Measurements from ENCODE around the gene CCDC34. TPM values are rescaled to one million over a fixed set of nuclear protein-coding genes. Genes with fewer than 3 reads are reported as not detected.

The CCDC34 gene
- total RNA-seq, 4 donors from 2014 or later, result 0.24 to 1.3 (median 0.64) TPM

- Histone ChIP-seq H3K27me3 (no peaks in the 10 kb centered on the region), H3K4me1 (peaks cover 23 to 33% of the 10 kb centered on the region in 2 donors), H3K9me3 (no peaks in the 10 kb centered on the region), H3K36me3 (no peaks in the 10 kb centered on the region), H3K27ac (no peak overlapping the region), H3K4me3 (no peak overlapping the region)
- intact Hi-C loops (cut with DNase I; ENCODE audit: low total_unique reads) (loop anchor here (5.0 kb wide), 1 partner anchor 87 kb away; no protein-coding TSS in a partner anchor), in situ Hi-C loops (cut with MboI; ENCODE audit: low sequenced_read_pairs in 4 of 4) (no loop called here)
- peak in 1 of 2 donors; percentile 65 for ATAC-seq
- no peak for DNase-seq
- TF ChIP-seq POLR2A (IDR thresholded peaks at IDR 0.05) (no peak), CTCF (IDR thresholded peaks at IDR 0.05 in 4 of 5, conservative IDR thresholded peaks at IDR 0.05 in 1 of 5) (no peak)
Observed at GRCh38 chr11:27395556-27396258, 32.7 kb upstream of the CCDC34 start.

DNA sequence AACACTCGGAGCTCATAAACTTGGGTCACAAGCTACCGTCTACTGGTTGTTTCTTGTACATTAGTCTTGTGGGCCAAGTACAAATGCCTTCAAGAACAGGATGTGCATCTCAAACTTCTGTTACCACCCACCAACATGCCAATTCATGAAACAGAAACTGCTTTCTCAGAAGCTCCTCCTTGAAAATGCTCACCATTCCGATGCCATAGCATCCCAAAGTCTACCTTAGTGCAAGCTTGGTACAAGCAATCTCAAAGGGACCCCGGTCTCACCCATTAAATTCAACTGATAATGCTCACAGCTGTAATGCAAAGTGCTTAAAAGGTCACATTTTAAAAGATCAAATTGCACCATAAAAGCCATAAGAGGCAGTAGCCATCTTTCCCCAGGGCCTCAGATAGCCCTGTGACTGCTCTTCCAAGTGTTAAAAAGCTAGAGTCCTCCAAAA, 31.8 kb upstream of the CCDC34 start:
- Histone ChIP-seq H3K27me3 (no peaks in the 10 kb centered on the region), H3K4me3 (no peak overlapping the region), H3K4me1 (peaks cover 23 to 33% of the 10 kb centered on the region in 2 donors), H3K36me3 (no peaks in the 10 kb centered on the region), H3K27ac (no peak overlapping the region), H3K9me3 (no peaks in the 10 kb centered on the region)
- ATAC-seq (peak in 1 of 2 donors; percentile 35), DNase-seq (no peak)
- TF ChIP-seq POLR2A (IDR thresholded peaks at IDR 0.05) (no peak), CTCF (IDR thresholded peaks at IDR 0.05 in 4 of 5, conservative IDR thresholded peaks at IDR 0.05 in 1 of 5) (no peak)
- in situ Hi-C loops (cut with MboI; ENCODE audit: low sequenced_read_pairs in 4 of 4), result no loop called here
- intact Hi-C loops (cut with DNase I; ENCODE audit: low total_unique reads), result loop anchor here (5.0 kb wide), 1 partner anchor 87 kb away; no protein-coding TSS in a partner anchor

DNA sequence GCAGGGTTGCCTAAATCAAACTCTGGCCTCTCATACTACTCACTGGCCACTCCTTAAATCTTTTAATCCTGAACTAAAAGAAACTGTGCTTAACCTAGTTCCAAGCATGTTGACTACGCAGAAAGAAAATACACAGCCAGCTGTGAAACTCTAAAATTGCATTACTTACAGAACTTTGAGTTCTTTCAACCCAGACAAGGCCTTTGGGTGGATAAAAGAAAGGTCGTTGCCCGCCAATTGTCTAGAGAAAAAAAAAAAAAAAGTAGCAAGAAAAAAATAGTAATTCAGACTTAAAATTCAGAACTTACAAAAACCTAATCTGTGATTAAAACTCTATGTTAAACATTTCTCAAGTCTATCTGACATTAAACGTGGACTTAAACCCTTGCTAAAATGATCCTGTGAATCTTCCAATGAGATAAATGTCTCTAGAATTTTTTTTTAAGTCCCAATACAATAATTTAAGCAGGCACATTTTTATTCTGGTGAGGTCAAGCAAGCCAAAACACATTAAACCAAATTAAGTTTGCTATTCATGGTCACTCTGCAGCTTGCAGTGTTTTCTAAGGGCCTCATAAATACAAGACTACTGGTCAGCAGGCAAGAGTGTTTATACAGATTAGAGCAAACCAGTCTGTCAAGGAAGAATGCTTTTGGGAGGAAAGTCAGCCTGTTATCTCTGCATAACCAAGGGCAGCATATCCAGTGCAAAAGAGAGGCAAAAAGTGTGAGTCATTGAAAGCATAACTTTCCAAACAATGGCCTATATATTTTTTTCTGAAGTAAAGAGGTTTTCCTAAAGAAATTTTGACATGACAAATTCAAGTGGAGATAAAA, 29.5 kb upstream of the CCDC34 start:
- no peak for TF ChIP-seq CTCF (IDR thresholded peaks at IDR 0.05 in 4 of 5, conservative IDR thresholded peaks at IDR 0.05 in 1 of 5)
- TF ChIP-seq POLR2A (IDR thresholded peaks at IDR 0.05), result no peak
- Histone ChIP-seq H3K4me3 (no peak overlapping the region), H3K36me3 (no peaks in the 10 kb centered on the region), H3K9me3 (no peaks in the 10 kb centered on the region), H3K27me3 (no peaks in the 10 kb centered on the region), H3K4me1 (peaks cover 23 to 32% of the 10 kb centered on the region in 2 donors), H3K27ac (no peak overlapping the region)
- in situ Hi-C loops (cut with MboI; ENCODE audit: low sequenced_read_pairs in 4 of 4) (no loop called here), intact Hi-C loops (cut with DNase I; ENCODE audit: low total_unique reads) (no loop called here)
- DNase-seq (no peak), ATAC-seq (no peak)

DNA sequence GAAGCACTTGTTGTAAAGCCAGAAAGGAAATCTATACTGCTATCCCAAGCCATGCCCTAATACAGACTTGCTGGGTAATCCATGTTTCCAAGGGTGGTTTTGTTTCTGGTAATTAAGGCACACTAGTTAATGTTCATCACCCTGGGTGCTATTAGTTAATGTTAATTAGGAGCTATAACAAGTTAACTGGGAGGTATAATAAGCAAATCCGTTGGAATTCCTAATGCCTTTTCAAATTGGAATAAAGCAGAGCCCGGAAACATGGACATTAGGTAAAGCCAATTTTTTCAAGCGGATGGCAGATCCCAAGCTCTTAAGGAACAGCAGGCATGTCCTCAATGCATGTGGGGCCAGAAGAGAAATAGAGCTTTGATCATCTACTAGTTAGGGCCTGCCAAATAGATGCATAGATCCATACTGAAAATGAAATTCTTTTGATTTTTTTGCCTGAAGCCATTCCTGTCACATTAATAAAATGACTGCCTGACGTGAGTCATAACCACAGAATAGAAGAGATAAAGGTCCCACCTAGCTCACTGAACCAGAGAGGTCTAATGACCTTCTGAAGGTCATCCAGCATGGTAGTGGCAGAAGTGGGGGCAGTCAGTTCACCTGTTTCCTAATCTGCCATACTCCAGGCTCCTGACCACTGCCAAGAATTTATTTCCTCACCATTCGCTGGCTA, 28.5 kb upstream of the CCDC34 start:
- Histone ChIP-seq H3K27ac (no peak overlapping the region), H3K4me3 (no peak overlapping the region), H3K27me3 (no peaks in the 10 kb centered on the region), H3K9me3 (no peaks in the 10 kb centered on the region), H3K36me3 (no peaks in the 10 kb centered on the region), H3K4me1 (peaks cover 22 to 23% of the 10 kb centered on the region in 2 donors)
- DNase-seq (no peak), ATAC-seq (no peak)
- intact Hi-C loops (cut with DNase I; ENCODE audit: low total_unique reads) (no loop called here), in situ Hi-C loops (cut with MboI; ENCODE audit: low sequenced_read_pairs in 4 of 4) (no loop called here)
- no peak for TF ChIP-seq POLR2A (IDR thresholded peaks at IDR 0.05)
- no peak for TF ChIP-seq CTCF (IDR thresholded peaks at IDR 0.05 in 4 of 5, conservative IDR thresholded peaks at IDR 0.05 in 1 of 5)
